Activated effector memory CD4-positive, alpha-beta T cell treated with anti-CD3 and anti-CD28 coated beads, Interleukin-2, amount 50 U/mL, for 16 hours (primary cell): ENCODE measurements around the gene PPP1R12A.
A peak's percentile ranks its signal among the peaks of the same experiment; 100 is the strongest.

Source experiments
- DNase-seq: peaks from one replicate; pipeline ENCODE4 v3.0.0-alpha.2; 2020

The PPP1R12A gene

DNA sequence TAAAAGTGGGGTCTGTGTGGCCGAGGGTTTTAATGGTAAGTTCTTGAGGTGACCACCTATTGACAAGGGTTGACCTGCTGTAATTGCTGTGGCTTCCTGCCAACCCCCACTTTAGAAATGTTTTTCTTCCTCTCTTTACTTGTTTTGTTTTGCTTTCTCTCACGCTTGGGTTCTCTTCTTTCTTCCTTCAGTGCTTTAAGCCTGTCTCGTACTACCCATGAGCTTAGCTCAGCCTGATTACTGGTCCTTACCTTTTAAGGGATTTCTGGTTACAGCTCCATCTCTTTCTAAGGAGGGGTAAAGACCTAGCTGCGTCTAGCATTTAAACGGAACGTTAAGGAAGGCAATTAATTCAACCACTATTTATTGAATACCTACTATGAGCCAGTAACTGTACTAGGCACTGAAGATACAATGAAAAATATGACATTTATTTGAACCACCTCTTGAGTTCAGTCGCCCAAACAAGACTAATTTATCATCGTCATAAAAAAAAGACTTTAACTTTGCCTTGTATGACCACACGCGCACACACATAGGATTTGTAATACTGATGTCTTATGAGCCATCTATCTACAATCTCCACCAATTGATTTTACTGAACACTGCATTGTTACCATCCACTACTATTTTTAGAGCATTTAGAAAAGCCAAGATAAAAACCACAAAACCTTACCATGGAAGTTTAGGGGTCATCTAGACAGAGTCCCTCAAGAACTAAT lies 888 bp upstream of the PPP1R12A start:
- no peak for DNase-seq

DNA sequence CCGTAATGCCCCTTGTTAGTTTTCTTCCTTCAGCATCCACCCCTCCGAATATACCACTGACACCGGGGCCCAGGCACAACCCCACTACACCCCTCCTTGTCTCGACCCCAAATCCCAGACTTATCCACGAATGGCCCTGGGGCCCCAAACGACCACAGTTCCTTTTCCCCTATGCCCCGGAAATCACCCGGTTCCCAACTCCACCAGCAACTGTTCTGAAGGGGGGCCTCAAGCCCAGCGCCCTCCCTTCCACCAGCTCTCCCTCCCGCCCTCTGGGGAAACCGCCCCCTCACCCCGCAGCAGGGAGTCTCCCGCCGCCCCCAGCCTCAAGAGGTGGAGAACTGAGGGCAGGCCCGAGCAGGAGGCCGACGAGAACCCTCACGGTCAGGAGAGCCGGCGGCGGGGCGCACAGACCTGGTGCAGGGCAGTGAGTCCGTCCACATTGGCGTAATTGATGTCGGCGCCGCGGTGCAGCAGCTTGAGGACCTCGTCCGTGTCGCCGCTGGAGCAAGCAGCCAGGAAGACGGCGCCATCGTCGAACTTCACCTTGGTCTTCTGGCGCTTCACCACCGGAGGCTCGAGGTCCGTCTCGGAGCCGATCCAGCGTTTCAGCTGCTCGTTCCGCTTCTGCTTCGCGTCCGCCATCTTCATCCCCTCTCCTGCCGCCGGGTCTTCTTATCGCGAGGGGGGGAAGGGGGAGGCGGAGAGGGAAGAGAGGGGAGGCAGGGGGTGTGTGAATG lies 446 bp downstream of the PPP1R12A start:
- DNase-seq, result peak; percentile 82

DNA sequence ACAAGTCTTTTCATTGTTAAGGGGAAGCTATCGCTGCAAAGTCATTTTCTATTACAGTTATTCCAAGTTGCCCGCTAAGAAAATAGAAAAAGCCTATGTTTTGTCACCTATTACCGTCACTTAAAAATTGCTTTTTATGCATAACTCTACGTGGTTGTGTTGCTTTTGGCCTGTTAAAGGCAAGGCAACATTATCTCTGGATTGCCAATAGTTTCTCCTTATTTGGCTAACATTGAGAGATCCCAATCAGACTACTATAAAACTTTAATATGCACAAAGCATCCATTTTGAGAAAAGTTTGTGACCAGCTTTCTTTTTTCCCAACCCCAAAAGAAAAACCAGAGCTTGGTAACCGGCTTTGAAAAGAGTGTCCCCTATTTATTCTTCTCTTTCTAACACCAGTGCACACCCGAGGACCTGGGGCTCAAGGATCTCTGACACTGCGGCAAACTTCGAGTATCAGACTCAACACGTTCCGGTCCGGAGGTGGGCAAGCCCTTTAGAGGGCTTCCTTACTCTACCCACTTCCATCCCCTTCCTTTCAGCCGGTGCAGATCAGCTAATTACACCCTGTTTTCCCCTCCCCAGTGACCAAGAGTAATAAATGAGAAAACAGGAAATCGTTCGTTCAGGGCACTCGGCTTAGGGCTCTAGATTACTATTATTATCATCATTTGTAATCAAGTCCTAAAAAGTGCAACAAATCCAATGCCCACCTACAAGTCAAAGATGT lies 1.2 kb downstream of the PPP1R12A start:
- DNase-seq, result no peak

DNA sequence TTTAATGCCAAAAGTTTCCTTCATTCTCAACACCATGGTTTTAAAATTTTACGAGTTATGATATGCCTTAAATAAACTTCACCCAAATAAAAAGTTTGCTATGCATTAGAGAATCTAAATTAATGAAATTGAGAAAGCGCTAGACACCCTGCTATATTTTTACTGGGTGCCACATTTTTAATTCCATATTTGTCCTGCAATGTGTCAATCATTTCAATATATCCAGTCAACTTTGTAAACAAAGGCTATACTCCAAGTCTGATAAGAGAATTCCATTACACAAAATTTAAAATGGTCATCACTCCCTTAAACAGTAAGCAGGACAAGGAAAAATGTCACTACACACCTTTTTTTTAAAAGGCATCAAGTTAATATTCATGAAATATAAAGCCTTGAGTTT lies 1.9 kb downstream of the PPP1R12A start:
- no peak for DNase-seq

DNA sequence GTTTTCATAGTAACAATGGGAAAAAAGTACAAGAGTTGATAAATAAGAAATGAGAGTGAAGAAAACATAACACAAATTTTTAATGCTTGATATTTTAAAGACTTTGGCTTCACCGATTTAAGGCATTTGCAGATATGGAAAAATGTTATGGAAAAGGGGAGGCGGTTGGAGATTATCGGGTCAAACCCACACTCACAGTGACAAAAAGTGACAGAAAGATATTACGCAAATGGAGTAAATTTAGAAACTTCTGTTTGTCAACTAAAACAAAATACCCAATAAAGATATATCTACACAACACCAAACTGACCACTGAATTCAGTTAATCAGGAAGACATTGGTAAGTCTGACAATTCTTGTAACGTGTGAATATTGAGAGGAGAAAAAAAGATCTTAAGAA lies 2.5 kb downstream of the PPP1R12A start:
- DNase-seq, result no peak

DNA sequence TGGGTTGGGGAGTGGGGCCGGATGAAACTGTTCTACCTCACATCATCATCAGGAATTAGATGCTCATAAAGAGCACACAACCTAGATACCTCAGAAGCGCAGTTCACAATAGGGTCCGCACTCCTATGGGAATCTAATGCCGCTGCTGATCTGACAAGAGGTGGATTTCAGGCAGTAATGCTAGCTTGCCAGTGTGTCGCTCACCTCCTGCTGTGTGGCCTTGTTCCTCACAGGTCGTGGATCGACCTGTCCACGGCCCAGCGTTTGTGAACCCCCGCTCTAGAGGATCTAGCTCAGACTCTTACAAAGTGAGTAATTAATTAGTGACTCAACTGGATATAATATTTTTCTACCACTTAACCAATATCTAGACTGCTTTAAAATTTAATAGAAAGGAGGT lies 5.8 kb downstream of the PPP1R12A start:
- DNase-seq, result no peak

DNA sequence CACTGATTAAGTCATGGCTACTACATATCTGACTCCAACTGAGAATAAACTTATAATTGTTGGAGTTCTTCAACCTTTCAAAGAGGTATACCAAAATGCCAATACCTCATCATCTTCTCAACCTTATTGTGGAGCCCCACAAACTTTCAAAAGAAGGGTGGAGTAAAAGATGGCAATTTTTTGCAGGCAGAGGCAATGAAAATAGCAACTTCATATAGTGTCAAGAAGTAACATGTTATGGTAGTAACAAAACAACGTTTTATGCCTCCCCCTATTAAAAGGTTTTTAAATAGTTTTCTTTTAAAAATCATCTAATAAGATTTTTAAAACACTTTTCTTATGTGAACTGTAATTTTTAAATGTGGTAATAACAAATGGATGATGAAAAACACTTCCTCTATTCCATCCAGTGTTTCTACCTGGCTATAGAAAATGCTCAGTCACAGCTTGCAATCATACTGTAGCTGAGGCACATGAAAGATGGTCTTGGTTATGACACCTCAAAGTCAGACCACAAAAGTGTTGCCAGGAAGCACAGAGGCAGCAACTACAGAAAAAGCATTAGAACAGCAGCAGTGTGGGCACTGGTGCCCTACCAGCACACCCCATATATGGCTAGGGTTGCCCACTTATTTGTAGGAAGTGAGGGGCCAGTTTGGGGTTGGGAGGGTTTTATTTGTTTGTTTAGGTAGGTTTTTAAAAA lies 7.0 kb downstream of the PPP1R12A start:
- peak; percentile 77 for DNase-seq

DNA sequence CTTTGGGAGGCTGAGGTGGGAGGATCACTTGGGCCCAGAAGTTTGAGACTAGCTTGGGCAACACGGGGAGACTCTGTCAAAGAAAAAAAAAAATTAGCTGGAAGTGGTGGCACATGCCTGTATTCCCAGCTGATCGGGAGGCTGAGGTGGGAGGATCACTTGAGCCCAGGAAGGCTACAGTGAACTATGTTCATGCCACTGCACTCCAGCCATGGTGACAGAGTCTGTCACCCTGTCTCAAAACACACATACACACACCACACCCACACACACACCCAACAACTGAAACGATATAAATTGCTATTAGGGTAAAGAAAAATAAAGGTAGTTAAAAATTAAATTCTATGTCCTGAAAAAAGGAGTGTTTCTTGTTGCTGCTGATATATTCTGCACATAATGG lies 7.9 kb downstream of the PPP1R12A start:
- DNase-seq, result no peak

DNA sequence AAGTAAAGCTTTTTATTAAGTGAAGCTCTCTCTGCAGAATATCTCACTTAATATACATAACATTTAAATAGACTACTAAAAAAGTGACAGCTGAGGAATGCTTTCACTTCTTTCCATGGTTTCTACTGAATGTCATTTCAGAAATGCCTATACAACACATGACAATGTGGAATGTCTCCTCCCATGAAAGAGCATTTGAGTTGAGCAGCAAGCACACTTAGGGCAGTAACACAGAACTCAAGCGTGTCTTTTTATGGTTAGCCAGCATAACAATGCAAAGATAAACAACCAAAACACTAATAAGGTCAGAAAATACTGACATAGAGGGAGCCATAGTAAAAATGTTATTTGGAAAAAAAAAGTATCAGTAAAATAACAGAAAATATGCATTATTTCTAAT lies 9.4 kb downstream of the PPP1R12A start:
- DNase-seq, result no peak

DNA sequence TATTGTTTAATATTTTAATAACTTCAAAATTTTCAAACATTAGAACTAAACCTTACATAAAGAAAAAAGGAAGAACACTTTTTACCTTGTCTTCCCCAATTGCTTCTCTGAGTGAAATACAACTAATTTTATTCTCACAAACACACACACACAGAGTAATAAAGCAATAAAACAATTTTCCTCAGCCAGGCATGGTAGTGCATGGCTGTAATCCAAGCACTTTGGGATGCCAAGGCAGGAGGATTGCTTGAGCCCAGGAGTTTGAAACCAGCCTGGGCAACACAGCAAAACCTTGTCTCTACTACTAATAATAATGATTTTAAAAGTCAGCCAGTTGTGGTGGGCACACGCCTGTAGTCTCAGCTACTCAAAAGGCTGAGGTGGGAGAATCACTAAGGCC lies 13.1 kb downstream of the PPP1R12A start:
- no peak for DNase-seq

DNA sequence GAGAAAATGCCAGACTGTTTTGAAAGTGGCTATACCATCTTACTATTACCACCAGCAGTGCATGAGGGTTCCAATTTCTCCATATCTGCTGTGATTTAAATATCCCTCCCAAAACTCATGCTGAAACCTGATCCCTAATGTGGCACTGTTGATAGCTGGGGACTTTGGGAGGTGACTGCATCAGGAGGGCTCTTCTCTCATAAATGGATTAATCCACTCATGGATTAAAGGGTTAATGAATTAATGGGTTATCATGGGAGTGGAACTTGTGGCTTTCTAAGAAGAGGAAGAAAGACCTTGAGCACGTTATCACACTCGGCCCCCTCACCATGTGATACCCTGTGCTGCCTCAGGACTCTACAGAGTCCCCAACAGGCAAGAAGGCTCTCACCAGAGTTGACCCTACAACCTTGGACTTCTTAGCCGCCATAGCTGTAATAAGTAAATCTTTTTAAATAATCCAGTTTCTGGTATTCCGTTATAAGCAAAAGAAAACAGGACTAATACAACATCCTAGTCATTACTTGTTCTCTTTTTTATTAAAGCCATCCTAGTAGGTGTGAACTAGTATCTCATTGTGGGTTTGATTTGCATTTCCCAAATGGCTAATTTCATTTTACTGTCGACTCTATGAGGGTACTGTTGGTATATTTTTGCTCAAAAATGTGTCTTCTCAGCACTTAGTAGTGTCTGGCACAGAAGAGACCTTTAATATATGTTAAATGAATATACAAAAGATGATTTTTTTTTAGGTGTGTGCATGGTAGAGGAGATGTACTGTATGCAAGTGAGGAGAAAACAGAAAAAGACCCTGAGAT lies 14.3 kb downstream of the PPP1R12A start:
- DNase-seq, result no peak

DNA sequence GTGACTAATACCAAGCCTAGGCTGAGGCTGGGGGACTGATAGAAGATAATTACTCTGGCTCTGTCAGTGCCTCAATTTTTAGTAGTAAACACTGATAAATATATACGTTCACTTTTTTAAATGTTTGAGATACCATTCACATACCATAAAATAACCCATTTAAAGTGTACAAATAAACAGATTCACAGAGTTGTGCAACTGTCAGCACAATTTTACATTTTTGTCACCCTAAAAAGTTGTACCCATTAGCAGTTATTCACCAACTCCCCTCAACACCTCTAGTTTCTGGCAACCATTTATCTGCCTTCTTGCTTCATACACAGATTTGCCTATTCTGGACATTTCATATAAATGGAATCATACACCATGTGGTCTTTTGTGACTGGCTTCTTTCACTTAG lies 15.1 kb downstream of the PPP1R12A start:
- no peak for DNase-seq

DNA sequence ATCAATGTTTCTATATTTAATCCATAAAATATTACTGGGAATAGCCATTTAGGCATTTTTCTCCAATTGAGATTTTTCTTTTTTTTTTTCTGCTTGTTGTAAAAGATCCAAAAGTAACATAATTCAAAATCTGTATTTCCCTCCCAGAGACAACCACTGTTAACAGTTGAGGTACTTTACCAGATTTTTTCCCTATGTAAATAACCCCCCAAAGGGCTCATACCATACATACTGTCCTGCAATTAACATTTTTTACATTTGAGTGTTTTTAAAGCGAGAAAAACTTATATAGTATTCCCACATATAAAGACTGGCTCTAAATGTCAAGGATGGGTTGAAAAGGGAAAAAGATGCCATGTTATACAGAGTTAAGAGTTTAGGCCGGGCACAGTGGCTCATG lies 18.1 kb downstream of the PPP1R12A start:
- no peak for DNase-seq

DNA sequence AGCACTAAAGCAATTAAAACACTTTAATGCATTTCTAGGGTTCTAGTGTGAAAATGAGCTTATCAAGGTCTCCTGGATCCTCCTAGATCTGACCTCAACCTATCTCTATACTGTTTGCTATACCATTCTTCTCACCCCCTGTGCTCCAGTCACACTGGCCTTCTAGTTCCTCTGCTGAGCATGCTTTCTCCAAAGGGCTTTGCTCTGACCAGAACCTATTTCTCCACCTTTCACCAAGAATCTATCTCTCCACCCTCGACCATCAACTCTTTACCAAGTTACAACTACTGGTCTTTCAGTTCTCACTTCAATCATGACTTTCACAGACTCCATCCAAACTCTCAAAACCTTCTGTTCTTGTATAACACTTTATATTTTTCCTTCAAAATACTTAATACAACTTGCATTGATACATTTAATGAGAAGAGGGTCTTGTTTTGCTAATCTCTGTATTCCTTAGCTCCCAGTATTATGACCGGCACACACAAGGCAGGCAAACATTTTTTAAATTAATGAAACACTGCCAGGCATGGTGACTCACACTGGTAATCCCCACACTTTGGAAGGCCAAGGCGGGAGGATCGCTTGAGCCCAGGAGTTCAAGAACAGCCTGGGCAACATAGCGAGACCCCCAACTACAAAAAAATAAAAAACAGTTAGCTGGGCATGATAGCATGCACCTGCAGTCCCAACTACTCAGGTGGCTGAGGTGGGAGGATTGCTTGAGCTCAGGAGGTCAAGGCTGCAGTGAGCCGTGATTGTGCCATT lies 22.8 kb downstream of the PPP1R12A start:
- DNase-seq, result no peak

DNA sequence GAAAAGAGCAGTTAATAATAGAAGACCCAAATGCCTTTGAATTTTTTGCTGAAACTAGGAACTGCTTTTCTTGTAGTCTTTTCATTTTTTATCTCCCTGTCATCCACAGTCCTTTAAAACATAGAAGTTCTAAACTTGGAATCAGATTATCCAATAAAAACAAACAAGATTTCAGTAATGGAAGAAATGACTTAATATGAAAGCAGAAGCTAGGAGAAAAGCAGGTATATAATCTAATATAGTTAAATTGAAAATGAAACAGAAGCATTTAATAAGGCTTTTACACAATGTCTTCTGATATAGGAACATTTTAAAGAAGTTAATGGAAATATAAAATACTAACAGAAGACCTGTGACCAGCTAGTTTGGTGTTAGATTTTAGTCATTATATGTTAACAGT lies 26.5 kb downstream of the PPP1R12A start:
- DNase-seq, result no peak

DNA sequence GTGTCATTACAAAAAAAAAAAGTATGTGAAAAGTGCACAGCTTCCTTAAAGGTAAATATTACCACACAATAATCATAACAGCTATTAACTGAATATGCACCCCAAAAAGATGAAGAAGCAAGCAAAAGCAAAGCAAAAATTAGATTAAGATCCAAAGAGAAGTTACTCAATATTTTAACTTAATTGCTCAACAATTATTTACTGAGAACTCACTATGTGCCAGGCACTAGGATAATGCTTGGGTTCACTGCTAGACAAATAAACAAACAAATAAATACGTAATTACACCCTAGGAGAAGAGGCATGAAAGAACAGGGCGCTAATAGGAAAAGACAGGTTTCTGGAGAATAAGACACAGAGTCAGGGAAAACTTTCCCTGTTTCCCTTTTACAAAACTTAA lies 33.4 kb downstream of the PPP1R12A start:
- no peak for DNase-seq

DNA sequence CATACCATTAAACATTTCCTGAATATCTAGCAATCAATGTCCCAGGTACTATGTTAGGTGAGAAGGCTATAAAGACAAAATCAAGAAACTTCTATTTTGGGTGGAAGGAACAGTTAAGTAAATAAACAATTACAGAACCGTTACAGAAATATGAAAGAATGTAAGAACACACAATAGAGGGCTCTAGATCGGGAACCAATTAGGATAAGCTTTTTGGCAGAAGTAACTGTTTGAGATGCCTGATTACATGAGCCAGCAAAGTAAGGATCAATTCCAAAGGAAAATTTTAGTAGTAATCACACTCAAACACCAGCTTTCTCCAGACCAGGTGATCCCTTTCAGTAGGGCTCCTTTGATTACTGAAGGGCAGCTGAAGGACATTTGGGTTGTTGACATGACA lies 33.9 kb downstream of the PPP1R12A start:
- no peak for DNase-seq

DNA sequence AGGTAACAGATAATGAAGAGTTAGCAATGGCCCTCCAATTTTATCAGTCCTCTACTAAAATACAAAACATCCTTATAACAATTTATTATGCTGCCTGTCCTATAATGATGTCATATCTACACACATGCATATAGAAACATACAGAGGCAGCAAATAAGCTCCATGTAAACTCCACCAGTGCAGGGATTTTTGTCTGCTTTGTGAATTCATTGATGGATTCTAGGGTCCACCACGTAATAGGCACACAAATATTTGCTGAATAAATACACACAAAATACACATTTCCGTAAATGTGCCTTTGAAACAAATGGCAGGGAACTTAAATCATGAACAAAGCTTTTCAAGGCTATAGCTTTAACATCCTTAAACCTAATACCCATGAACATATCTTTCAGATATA lies 34.7 kb downstream of the PPP1R12A start:
- DNase-seq, result no peak

DNA sequence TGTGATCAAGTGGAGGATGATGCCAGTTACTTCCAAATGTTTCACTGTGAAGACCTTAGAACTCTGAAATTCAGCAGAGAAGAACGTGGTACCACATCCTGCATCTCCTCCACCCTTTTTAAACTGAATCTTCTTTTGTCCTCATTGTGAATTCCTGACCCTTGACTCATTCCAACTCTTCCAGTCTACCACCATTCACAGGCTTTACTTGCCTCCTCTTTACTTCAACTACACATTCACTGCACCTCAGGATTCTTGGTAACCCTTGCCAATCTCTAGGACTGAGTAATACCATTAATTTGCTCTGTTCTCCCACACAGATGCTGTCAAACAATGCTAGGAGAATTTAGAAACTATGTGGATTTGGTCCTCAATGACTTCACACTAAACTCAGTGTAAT lies 37.3 kb downstream of the PPP1R12A start:
- no peak for DNase-seq

DNA sequence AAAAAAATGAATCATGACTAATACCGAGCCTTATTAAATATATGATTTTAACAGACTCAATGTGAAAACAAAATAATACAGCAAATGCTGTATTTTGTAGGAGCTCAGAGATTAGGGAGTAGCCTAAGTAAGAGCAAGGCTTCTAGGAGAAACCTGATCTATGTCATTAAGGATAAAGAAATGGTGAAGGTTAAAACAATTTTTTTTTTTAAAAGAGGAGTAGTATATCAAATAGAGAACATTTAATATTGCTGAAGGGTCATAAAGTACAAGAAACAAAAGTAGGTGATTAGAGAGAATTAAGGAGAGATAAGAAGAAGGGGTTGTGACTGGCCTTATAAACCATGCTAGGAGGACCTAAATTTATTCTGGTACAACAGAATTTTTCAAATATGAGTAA lies 39.1 kb downstream of the PPP1R12A start:
- no peak for DNase-seq

DNA sequence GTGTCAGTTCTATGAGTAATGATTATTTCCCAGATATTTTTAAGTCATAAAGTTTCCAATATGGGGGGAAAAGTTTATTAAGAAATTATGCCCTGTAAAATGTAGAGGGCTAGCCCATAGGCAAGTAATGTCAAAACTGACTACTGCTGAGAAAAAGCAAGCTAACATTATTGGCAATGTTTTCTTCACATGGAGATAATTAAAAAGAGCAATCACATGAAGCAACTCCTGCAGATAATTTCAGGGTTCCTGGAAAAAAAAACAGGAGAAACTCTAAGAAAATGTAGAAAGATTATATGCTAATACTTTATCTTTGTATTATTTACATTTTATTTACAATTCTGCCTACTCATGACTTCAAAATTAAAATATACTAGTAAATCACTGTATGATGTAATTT lies 39.8 kb downstream of the PPP1R12A start:
- no peak for DNase-seq
